Measurements from ENCODE around the gene SLC2A2. TPM values are rescaled to one million over a fixed set of nuclear protein-coding genes. Genes with fewer than 3 reads are reported as not detected.

Gene SLC2A2
- total RNA-seq, 1 donor from 2014 or later = not detected

DNA sequence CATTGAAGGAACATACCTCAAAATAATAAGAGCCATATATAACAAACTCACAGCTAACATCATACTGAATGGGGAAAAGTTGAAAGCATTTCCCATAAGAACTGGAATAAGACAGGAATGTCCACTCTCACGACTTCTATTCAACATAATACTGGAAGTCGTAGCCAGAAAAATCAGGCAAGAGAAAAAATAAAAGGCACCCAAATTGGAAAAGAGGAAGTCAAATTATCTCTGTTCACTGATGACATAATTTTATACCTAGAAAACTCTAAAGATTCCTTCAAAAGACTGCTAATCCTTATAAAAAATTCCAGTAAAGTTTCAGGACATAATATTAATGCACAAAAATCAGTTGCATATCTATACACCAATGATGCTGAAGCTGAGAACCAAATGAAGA lies 34.9 kb downstream of the SLC2A2 start:
- TF ChIP-seq, protein P1, sequence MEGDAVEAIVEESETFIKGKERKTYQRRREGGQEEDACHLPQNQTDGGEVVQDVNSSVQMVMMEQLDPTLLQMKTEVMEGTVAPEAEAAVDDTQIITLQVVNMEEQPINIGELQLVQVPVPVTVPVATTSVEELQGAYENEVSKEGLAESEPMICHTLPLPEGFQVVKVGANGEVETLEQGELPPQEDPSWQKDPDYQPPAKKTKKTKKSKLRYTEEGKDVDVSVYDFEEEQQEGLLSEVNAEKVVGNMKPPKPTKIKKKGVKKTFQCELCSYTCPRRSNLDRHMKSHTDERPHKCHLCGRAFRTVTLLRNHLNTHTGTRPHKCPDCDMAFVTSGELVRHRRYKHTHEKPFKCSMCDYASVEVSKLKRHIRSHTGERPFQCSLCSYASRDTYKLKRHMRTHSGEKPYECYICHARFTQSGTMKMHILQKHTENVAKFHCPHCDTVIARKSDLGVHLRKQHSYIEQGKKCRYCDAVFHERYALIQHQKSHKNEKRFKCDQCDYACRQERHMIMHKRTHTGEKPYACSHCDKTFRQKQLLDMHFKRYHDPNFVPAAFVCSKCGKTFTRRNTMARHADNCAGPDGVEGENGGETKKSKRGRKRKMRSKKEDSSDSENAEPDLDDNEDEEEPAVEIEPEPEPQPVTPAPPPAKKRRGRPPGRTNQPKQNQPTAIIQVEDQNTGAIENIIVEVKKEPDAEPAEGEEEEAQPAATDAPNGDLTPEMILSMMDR (IDR thresholded peaks at IDR 0.05) = no peak
- TF ChIP-seq EZH2phosphoT487 (IDR thresholded peaks at IDR 0.05) (no peak), EZH2 (IDR thresholded peaks at IDR 0.05) (no peak)
- Mint-ChIP-seq H3K9me3 (no peaks in the 10 kb centered on the region), H3K27me3 (ENCODE audit: insufficient read depth, low read depth) (peaks cover 6% of the 10 kb centered on the region), H3K36me3 (no peaks in the 10 kb centered on the region), H3K4me3 (no peak overlapping the region), H3K4me1 (no peaks in the 10 kb centered on the region), H3K27ac (no peak overlapping the region)
- H3K27me3 ChIP-seq = no peaks in the 10 kb centered on the region
- H3K79me2 ChIP-seq (ENCODE audit: low read depth) = no peaks in the 10 kb centered on the region
- H3K27ac ChIP-seq = no peak overlapping the region
- no peak overlapping the region for H2AFZ ChIP-seq (replicated peaks)
- H3K9ac ChIP-seq = no peak overlapping the region
- H3K36me3 ChIP-seq = no peaks in the 10 kb centered on the region
- no peaks in the 10 kb centered on the region for H3K4me1 ChIP-seq
- no peak for DNase-seq (ENCODE audit: low spot score)
- H3K4me3 ChIP-seq = no peak overlapping the region
- no peak overlapping the region for H3K4me2 ChIP-seq
- no peaks in the 10 kb centered on the region for H4K20me1 ChIP-seq (ENCODE audit: low read depth)
- no peaks in the 10 kb centered on the region for H3F3A ChIP-seq (ENCODE audit: low read depth)
- H3K9me3 ChIP-seq (ENCODE audit: low read depth) = no peaks in the 10 kb centered on the region

DNA sequence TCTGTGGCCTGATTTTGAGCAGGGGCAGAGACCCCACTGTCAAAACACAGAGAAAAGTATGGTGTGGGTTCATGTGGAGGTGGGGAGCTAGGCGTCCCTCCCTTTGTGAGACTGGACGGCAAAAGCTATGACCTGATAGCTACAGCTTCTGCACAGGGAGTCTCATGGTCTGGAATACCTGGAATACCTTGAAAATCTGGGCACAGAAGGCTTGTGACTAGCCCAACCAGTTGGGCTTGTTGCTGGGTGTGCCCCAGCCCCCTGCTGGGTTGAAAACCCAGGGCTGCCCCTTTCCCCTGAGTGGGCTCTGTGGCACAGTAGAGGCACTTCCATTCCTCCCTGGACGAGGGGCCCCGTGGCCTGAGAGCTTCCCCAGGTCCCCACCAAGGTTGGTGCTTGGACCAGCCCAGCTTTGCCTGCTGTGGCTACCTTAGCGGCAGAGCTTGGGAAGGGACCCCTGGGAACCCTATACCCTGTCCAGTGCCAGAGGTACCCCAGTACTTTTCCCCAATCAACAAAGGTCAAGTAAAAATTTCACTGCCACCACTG lies 37.3 kb downstream of the SLC2A2 start:
- DNase-seq (ENCODE audit: low spot score) = no peak
- Histone ChIP-seq H3K36me3 (no peaks in the 10 kb centered on the region), H3K4me3 (no peak overlapping the region), H3K9me3 (ENCODE audit: low read depth) (no peaks in the 10 kb centered on the region), H4K20me1 (ENCODE audit: low read depth) (no peaks in the 10 kb centered on the region), H2AFZ (replicated peaks) (no peak overlapping the region), H3K4me1 (no peaks in the 10 kb centered on the region), H3K4me2 (no peak overlapping the region), H3K9ac (no peak overlapping the region), H3K27ac (no peak overlapping the region), H3K27me3 (no peaks in the 10 kb centered on the region), H3K79me2 (ENCODE audit: low read depth) (no peaks in the 10 kb centered on the region), H3F3A (ENCODE audit: low read depth) (no peaks in the 10 kb centered on the region)
- TF ChIP-seq EZH2phosphoT487 (IDR thresholded peaks at IDR 0.05) = no peak
- TF ChIP-seq EZH2 (IDR thresholded peaks at IDR 0.05) = no peak
- TF ChIP-seq, protein P1 (IDR thresholded peaks at IDR 0.05) = no peak
- no peak overlapping the region for H3K4me3 Mint-ChIP-seq
- no peaks in the 10 kb centered on the region for H3K4me1 Mint-ChIP-seq
- no peaks in the 10 kb centered on the region for H3K36me3 Mint-ChIP-seq
- H3K27me3 Mint-ChIP-seq (ENCODE audit: insufficient read depth, low read depth) = peaks cover 4% of the 10 kb centered on the region
- H3K27ac Mint-ChIP-seq = no peak overlapping the region
- H3K9me3 Mint-ChIP-seq = peaks cover 2% of the 10 kb centered on the region

DNA sequence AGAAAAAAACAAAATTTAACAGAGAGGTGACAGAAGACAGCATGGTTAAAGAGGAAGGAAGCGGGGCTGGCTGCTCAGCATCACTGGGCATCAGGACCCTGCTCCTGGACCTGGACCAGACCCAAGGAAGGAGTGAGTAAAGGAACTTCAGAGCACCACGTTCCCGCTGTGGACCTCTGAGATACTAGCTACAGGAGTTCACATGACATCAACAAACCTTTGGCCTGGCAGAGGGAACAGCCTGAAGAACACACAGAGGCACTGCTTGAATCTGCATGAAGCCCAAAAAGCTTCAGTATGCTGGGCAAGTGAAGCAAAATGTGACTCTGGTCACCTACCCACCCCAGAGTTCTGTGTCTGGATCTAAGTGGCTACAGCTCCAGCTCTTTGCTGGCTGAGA lies 38.1 kb downstream of the SLC2A2 start:
- no peak overlapping the region for H3K4me3 ChIP-seq
- no peak for DNase-seq (ENCODE audit: low spot score)
- no peaks in the 10 kb centered on the region for H3K4me1 ChIP-seq
- no peak overlapping the region for H3K9ac ChIP-seq
- H3K9me3 ChIP-seq (ENCODE audit: low read depth) = no peaks in the 10 kb centered on the region
- H3K27me3 ChIP-seq = no peaks in the 10 kb centered on the region
- H3K79me2 ChIP-seq (ENCODE audit: low read depth) = no peaks in the 10 kb centered on the region
- TF ChIP-seq, protein P1 (IDR thresholded peaks at IDR 0.05) = no peak
- TF ChIP-seq EZH2phosphoT487 (IDR thresholded peaks at IDR 0.05) (no peak), EZH2 (IDR thresholded peaks at IDR 0.05) (no peak)
- no peaks in the 10 kb centered on the region for H4K20me1 ChIP-seq (ENCODE audit: low read depth)
- no peak overlapping the region for H3K27ac ChIP-seq
- H3K27ac Mint-ChIP-seq = no peak overlapping the region
- no peaks in the 10 kb centered on the region for H3K36me3 Mint-ChIP-seq
- H3K9me3 Mint-ChIP-seq = peaks cover 4% of the 10 kb centered on the region
- H3K4me2 ChIP-seq = no peak overlapping the region
- no peaks in the 10 kb centered on the region for H3K36me3 ChIP-seq
- peaks cover 4% of the 10 kb centered on the region for H3K27me3 Mint-ChIP-seq (ENCODE audit: insufficient read depth, low read depth)
- H3K4me3 Mint-ChIP-seq = no peak overlapping the region
- H3K4me1 Mint-ChIP-seq = no peaks in the 10 kb centered on the region
- no peaks in the 10 kb centered on the region for H3F3A ChIP-seq (ENCODE audit: low read depth)
- no peak overlapping the region for H2AFZ ChIP-seq (replicated peaks)
